Stimulated activated CD4-positive, alpha-beta T cell treated with anti-CD3 and anti-CD28 coated beads, Interleukin-4, amount 100 ng/mL, for 24 hours (primary cell): Measurements from ENCODE around the gene POLG.

Experiments used
- DNase-seq: peaks from one replicate; pipeline ENCODE4 v3.0.0-alpha.2; 2020

POLG gene

DNA sequence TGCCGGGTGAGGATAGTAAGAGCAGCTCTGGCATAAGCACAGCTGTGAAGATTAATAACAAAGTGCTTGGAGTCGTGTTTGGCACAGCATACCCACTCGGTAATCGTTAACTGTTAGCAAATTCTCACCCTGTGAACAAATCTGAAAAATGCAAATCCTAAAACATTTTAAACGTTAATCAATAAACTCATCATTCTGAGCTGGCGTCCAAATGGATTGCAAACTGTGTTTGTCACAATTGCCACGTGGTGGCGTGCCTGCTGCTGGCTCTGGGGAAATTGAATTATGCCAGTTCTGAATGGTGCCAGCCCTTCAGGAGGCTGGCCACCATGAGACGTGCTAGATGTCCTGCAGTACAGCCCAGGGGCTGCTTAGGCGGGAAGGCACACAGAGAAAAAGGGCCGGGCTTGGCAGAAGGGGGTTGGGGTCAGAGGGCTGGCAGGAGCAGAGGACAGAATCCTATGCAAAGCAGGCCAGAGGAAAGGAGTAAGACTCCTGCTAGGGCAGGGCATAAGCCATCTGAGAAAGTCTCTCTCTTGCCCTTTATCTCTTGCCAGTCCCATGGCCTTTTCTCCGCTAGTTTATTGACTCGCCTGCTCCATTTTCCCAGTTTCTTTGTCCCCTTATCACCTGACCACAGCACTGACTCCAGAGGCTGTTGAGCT, 22.1 kb upstream of the POLG start:
- DNase-seq = no peak

DNA sequence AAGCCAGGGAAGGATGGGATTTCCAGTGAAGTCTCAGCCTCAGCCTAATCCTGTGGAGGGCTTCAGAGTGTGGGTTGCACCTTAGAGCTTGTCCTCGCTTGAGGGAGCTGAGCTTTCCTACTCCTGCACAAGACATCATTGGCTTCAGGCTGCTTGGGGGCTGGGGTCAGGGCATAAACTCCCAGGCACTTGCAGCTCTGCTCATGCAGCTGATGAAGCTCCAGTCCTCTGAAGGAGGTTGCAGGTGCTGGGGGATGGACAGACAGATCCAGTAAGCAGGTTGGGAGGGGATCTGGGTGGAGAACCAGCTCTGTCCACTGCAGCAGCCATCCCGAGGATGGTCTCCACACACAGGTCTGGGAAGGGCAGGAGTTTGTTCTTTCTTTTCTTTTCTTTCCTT, 19.4 kb upstream of the POLG start:
- DNase-seq = no peak

DNA sequence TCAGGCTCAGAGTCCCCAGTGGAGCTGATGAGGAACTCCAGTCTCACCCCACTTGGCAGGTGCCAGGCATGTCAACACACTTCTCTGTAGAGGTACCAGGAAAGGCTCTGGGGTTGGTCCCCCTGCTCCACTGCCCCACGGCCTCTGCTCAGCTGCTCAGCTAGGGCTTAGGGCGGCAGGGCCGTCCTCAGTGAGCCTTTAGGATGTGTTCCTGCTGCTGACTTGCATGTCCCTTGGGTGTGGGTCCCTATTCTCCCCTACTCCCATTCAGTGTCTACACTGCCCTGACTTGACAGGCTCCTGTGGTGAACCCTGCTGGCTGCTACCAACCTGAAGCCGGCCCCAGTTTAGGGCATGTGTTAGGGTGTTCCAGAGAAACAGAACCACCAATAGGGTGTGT, 17.9 kb upstream of the POLG start:
- no peak for DNase-seq

DNA sequence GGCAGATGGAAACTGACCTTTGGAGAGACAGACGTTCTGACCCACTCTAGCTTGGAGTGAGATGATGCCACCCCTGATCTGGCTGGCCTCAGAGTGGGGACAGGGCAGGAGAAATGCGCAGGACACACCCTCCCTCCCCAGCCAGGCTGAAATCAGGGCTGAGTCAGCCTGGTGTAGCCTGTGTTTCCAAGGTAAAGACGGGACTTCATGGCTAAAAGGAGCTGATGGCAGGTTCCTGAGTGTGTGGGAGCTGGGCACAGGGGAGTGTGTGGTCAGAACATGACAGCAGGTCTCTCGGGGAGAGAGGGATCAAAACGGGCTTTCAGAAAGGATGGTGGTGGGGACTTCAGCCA, 14.6 kb upstream of the POLG start:
- DNase-seq = no peak

DNA sequence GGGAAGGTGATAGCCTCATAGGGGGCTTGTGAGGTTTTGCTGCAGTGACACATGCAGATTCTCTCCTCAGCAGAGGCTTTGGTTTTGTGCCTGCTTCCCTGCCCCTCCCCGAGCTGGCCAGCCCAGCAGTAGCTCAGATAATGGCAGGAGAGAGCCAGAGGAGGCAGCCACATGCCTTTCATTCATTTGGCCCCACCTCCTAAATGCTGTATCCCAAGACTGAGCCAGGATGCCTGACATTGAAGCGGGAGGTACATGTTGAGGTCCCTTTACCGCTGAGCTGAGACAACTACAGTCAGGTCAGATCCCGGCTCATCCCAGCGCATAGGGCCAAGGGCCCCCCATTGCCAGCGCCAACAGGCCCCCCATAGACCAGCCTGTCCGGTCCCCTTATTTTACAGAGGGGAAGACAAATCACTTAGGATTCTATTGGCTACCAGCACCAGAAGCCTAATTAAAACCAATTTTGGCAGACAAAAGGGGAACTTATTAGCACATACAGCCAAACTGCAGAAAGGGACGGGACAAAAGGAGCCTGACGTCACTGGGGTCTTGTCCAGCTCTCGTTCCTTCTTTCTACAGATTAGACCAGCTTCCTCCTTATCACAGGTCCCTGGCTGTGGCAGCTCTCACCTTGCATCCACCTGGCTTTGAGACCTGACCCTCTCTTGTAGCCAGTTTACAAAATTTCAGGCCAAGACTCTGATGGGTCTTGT, 12.1 kb upstream of the POLG start:
- no peak for DNase-seq

DNA sequence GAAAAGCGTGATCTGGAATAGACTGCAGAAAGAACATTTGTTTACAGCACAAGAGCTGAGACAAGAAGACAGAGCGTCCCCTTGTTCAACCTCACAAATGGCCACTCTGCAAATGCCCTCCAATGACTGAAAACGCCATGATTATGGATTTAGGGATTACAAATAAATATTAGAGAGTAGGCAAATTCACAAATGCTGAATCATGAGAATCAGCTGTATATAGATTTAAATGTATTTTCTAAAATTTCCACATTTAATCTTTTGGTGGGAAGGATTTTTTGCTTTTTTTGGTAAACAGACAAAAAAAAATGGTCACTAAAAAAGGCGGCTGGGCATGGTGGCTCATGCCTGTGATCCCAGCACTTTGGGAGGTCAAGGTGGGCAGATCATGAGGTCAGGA, 10.6 kb upstream of the POLG start:
- no peak for DNase-seq

DNA sequence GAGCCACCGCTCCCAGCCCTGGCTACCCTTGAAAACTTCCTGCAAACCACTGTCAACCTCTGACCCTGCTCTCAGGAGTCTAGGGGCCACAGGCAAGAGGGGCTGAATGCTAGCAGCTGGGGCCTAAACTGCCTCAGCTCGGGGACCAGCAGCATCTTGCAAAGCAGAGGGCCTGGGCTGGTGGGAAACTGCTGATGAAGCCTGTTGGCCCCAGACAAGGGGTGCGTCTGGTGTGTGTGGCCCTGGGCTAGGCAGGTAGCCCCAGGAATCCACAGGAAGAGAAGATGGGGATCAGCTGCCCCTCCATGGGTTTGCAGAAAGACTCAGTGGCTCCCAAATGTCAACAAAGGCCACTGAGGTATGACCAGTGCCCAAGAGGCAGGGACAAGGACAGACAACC, 8.2 kb upstream of the POLG start:
- no peak for DNase-seq

DNA sequence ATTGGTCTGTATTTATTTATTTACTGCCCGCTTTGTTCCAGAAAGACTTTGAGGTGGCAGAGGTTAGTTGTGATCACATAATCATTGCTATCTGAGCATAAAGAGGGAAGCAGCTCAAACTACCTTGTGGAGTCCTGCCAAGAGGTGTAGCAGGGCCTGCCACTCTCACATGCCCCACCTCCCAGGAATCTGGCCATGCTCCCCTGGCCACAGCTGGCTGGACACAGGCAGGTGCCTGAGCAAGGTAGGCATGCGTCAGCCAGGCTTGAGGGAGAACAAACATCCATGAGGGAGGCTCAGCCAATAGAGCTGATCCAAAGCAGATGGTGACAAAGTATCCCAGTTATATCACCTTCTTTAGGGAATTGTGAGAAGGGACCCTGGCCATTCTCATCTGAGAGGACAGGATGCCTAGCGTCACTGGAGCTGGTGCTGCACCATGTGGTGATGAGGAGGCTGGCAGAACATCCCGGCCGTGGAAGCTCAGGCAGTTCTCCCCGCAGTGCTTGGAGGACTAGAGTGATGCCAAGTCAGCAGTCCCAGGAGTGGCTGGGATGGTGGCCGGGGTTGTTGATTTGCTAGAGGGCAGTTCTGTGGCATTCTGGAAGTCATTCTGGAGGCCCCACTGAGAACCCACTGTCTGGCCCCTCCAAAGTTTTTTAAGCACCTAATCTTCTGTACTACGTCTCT, 6.8 kb upstream of the POLG start:
- DNase-seq = no peak

DNA sequence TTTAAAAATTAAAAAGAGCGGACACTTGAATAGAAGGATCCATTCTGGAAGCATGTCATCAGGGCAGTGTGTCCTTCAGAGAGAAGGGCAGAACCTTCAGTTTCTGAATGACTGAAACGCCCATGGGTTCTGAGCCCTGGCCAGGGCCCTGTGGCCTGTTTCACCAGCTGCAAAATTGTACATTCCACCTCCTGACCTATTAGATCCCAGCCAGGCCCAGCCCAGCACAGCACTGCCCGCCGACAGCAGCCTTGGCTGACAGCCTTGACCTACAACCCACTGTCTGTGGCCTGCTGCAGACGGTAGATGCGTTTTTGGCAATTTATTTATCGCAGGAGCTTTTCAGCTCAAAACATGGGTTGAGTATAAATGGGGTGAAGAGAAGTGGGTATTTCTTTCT, 5.9 kb upstream of the POLG start:
- no peak for DNase-seq

DNA sequence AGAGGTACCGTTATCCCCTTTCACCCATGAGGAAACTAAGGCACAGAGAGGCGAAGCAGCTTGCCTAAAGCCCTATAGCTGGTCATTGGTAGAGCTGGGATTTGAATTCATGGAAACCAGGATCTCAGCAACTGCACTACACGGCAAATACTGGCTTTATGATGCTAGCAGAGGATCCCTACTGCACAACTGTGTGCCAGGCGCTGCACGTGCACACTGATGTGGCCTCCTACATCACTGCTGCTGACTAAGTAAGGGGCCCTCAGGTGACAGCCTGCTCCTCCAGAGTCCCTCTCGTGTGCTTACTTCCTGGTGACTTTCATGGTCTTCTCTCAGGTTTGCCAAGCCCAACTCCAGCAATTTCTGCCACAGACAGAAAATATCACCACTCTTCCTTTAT, 3.4 kb upstream of the POLG start:
- DNase-seq = no peak

DNA sequence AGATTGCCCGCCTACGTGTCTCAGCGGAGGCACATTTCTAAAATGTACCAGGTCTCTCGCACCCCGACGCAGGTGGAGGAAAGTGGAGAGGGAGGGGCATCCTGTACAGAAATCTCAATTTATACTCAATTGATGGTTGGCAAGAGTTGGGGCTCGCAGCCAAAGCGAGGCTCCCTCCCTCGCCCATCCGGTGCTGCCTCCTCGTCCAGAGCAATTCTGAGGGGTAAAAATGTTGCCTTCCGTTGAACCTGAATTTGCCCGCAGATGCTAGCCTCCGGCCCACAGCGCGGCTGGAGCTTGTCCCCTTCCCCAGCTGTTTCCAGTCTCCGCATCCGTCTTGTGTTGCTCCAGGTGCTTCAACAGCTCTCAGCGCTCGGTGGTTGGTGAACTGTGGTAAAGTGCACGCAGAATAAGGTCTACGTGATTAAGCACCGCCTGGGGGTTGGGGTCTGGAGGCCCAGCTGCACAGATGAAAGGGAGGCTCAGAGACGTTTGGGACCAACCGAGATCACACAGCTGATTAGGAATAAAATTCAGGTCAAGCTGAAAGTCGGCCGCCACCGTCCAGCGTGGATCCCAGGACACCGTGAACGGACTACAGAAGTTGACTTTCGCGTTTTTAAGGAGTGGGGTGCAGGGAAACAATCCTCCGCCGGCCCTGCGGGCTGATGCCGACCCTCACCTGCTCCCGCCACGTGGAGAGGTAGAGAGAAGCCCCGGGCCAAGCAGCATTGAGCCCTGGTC, 846 bp upstream of the POLG start:
- no peak for DNase-seq

DNA sequence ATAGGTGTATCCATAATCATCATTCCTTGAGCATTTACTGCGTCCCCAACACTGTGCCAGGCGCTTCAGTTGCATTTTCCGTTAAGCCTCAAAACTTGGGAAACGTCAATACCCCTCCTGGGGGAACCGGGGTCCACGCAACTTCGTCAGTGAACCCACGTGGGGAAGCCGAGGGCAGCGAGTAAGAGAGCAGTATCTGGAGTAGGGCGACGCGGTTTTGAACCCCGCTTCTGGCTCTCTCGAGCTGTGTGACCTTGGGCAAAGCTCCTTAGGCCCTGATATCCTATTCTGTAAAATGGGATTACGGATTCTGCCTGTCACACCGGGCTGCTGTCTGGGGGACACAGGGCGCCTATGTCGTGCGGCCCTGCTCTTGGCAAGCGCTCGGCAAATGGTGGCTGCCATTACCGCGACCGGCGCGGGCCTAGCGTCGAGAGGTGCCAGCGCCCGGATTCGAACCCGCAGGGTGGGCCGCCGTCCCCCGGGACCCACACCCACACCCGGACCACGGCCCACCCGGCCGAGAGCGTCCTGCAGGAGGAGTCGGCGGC, 590 bp downstream of the POLG start:
- DNase-seq = no peak

DNA sequence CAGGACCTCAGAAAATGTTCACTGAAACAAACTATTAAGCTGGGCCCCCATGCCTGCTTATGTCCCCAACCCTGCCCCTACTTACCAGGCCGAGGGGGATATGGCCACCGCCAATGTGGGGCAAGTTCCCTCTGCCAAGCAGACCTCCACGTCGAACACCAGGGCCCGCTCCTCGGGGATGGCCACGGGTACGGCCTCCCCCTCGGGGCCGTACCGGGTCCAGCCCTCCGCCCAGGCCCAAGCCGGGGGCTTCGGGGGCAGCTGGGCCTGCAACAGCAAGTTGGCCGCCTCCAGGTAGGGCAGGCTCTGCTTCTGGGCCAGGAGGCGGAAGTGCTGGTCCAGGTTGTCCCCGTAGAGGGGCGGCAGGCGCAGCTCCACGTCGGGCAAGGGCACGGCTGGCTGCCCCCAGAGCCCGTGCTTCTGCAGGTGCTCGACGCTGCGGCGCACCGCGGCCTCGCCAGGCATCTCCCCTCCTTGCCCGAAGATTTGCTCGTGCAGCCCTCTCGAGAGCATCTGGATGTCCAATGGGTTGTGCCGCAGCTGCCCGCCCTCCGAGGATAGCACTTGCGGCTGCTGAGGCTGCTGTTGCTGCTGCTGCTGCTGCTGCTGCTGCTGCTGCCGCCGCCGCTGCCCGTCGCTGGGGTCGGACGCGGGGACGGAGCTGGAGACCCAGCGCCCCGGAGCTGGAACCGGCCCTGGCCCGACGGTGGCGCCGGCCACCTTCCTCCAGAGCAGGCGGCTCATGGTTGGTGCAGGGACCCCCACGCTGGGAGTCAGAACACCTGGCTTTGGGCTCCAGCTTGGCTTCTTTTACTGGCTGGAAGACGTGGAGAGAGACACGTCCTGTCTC, 1.4 kb downstream of the POLG start:
- no peak for DNase-seq

DNA sequence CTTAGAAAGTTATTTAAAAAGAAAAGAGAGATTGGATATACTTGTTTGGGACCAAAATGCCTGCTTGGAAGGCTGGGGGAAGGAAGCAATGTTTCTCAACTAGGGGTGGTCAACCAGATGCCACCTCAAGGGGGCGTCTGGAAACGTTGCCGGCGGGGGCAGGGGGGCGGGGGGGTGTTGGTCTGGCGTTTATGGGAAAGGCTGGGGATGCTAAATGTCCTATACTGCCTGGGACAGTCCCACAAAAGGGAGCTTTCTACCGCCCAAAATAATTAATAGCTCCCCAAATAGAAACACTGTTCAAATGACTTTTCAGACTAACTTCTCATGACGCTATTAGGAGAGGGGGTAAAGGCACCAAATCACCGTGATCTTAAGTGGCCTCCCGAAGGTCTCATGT, 2.2 kb downstream of the POLG start:
- no peak for DNase-seq

DNA sequence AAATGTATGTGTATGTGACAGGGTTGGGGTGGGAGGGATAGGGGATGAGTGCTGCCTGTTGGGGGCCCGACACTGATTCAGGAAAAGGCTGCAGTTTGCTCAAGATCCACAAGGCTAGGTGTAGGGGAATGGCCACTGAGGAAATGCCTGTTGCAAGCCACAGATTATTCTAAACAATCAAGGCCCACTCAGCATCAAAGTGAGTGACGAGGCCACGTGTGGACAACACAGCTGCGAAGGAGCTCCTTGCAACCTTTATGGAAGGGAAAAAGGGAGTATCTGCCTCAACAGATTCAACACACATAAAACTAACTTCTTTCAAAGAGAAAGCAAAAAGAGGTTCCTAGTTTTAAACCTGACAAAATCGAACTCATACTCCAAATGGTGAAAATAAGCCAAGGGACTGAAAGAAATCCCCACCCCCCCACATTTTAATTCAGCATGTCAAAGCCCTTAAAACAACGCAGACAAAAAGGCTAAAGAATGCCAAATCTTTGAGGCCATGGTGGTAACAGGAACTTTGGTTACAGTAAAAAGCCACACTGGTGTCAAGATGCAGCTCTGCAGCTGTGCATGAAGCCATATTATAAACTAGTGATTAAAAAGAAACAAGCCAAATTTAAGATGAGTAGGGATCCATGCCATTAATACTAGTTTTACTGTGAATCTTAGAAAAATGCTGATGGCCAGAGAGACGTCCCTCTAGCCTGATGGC, 3.6 kb downstream of the POLG start:
- no peak for DNase-seq

DNA sequence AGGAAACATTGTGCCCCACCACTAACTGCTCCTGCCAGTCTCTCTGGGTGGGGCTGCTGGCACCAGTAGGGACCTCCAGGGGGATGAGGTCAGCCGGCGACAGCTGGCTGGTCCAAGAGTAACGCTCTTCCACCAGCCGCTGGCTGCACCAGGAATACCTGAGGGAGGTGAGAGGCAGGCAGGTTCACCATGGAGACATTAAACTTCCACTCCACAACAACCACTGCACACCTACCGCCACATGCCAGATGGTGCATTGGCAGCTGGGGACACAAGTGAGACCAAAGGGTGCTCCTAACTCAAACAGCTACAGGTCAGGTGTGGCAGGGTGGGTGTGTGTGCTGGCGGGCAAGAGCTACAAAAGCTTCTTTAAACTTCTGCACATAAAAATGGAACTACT, 4.5 kb downstream of the POLG start:
- no peak for DNase-seq

DNA sequence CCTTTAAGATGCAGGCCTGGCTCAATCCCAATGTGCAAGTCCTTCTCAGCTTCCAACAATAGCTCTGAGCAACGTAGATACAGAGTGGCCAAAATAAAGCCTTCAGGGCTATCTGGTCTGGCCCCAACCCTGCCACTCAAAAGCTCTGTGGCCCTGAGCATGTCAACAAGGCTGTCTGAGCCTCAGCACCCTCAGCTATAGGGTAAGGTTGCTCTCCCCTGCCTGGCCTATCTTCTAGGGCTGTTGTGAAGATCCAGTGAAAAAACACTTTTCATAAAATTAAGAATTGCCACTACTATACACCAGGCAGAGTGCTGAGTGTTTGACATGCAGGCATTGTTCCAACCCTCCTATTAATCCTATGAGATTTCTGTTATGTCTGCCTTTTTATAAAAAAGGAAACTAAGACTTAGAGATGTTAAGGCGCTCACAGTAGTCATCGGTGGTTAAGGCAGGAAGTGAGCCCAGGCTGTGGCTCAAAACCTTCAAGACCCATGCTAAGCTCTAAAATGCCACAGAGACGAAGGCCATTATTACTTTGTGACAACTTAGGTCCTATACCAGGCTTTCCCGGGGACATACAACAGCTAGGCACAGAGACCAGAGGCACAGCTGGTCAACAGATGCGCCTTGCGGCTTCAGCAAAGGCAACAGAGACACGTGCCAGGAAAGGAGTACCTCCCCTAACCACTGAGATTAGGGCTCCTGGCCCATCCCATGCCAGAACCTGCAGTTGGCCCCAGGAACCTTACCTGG, 5.1 kb downstream of the POLG start:
- no peak for DNase-seq

DNA sequence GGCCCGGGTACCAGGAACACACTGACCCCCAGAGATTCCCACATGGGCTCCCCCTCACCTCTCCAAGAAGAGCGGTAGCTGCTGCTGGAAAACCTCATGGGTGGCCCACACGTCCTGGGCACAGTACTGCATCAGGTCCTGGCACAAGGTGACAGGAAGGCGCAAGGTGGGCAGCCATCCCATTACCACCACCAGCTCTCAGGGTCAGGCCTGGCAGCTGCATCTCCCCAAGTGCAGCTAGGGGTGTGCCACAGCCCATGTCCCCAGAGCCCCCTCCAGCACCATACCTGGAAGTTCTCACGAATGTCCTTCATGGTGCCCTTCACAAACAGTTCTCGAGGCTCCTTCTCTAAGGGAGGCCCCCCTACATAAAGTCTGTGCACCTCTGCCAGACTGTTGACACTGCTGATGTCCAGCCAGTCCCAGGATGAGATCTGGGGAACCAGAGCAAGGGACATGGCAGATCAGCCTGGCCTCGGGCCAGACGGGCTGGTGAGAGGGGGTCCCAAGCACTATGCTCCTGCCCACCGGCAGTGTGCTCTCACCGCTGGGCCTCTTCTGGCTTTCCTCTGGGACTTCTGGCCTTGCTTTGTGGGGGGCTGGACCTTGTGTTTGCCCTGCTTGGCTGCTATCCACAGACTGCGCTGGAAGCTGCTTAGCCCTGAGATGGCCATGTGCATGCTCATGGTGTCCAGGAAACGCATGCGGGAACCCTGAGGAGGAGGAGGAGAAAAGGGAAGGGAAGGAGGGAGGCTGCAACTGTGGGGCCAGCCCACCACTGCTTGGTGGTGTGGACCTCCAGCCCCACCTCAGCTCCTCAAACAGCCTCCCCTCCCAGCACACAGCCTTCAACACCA, 6.0 kb downstream of the POLG start:
- no peak for DNase-seq

DNA sequence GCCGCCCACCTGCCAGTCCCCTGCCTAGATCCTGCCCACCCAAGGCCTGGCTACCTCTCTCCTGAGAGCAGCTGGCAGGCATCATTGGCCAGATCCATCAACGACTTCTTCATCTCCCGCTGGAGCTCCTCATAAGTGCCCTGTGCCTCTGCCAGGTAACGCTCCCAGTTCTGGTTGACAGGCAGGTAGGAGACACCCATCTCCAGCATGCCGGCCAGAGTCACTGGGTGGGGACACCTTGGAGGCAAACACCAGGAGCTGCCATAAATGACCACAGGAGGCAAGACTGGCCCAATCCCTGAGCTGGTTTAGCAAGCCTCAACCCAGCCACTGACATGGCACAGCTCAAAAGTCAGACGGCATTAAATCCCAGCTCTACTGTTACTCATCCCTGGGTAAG, 7.5 kb downstream of the POLG start:
- no peak for DNase-seq

DNA sequence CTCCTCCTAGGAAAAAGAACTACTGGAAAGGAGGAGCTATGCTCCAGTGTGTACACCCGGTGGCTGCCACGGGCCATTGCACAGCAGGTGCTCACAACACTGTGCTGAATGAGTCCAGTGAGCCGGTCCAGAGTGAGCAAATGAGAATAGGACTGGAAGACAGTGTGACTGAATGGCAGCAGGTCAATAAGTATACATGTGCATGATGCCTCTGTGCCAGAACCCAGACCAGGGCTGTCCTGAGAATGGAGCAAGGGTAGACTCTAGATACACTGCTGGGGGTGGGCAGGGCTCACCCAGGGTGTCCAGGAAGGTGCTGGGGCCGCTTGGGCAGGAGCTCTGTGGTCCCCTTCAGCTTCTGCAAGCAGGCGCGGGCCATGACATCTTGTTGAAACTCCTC, 8.3 kb downstream of the POLG start:
- no peak for DNase-seq
